NCI-H1105 treated with DMSO at 0.1 percent for 48 hours (cell line): ENCODE measurements around the gene ARMC2.
A peak's percentile ranks its signal among the peaks of the same experiment; 100 is the strongest.
"Not testable (repeated sequence)": the region's sequence is repeated elsewhere in the genome, so short reads cannot be mapped to it uniquely, and the experiment has no call there.

ENCODE experiments used
- DNase-seq: peaks from one replicate; lab custom pipeline; 2025; lab: John Stamatoyannopoulos, UW

ARMC2 gene

GRCh38 chr6:108872141-108872557 is 23.9 kb downstream of the ARMC2 start:
- no peak for DNase-seq

GRCh38 chr6:108872575-108872974 is 24.4 kb downstream of the ARMC2 start:
- no peak for DNase-seq

GRCh38 chr6:108873251-108873650 is 25.0 kb downstream of the ARMC2 start:
- no peak for DNase-seq

- no peak for DNase-seq
Observed at GRCh38 chr6:108873971-108874370, 25.7 kb downstream of the ARMC2 start.

- DNase-seq = no peak
Observed at GRCh38 chr6:108874470-108875160, 26.4 kb downstream of the ARMC2 start.

- DNase-seq = no peak
Observed at GRCh38 chr6:108875161-108875555, 26.9 kb downstream of the ARMC2 start.

GRCh38 chr6:108877046-108877751 is 29.0 kb downstream of the ARMC2 start:
- DNase-seq = no peak

GRCh38 chr6:108878942-108879341 is 30.7 kb downstream of the ARMC2 start:
- DNase-seq = no peak

- no peak for DNase-seq
Observed at GRCh38 chr6:108883172-108883571, 35.0 kb downstream of the ARMC2 start.

GRCh38 chr6:108884211-108885059 is 36.2 kb downstream of the ARMC2 start:
- no peak for DNase-seq

GRCh38 chr6:108888052-108888451 is 39.8 kb downstream of the ARMC2 start:
- no peak for DNase-seq

GRCh38 chr6:108888745-108889144 is 40.5 kb downstream of the ARMC2 start:
- no peak for DNase-seq

- DNase-seq = not testable (repeated sequence)
Observed at GRCh38 chr6:108890898-108891297, 42.7 kb downstream of the ARMC2 start.

- no peak for DNase-seq
Observed at GRCh38 chr6:108895571-108895970, 47.3 kb downstream of the ARMC2 start.

GRCh38 chr6:108896111-108896661 is 48.0 kb downstream of the ARMC2 start:
- DNase-seq = no peak

- DNase-seq = peak; percentile 92
Observed at GRCh38 chr6:108897371-108897770, 49.1 kb downstream of the ARMC2 start.

- no peak for DNase-seq
Observed at GRCh38 chr6:108902382-108902792, 54.2 kb downstream of the ARMC2 start.

GRCh38 chr6:108903796-108904195 is 55.6 kb downstream of the ARMC2 start:
- no peak for DNase-seq

- no peak for DNase-seq
Observed at GRCh38 chr6:108904741-108905140, 56.5 kb downstream of the ARMC2 start.

GRCh38 chr6:108914235-108915022 is 66.2 kb downstream of the ARMC2 start:
- no peak for DNase-seq

GRCh38 chr6:108915258-108915657 is 67.0 kb downstream of the ARMC2 start:
- no peak for DNase-seq
